Measurements from ENCODE around the gene UPF1. TPM values are rescaled to one million over a fixed set of nuclear protein-coding genes. Genes with fewer than 3 reads are reported as not detected.

Gene UPF1
- total RNA-seq, 1 donor from 2014 or later, result 57.8 TPM

- Histone ChIP-seq H3K27me3 (ENCODE audit: insufficient read depth, low read length) (peaks cover 33% of the 10 kb centered on the region), H3K9me3 (ENCODE audit: insufficient read depth, low read depth, low read length) (peaks cover 3% of the 10 kb centered on the region), H2AFZ (ENCODE audit: low read depth, low read length) (no peak overlapping the region), H3K27ac (ENCODE audit: low read depth, low read length) (no peak overlapping the region), H4K20me1 (ENCODE audit: insufficient read depth, low read length) (peaks cover 11% of the 10 kb centered on the region), H3K4me3 (ENCODE audit: insufficient read depth, low read depth, low read length) (no peak overlapping the region), H3K36me3 (ENCODE audit: insufficient read depth, low read length) (no peaks in the 10 kb centered on the region), H3K9ac (ENCODE audit: low read length) (no peak overlapping the region), H3K4me2 (ENCODE audit: low read length) (no peak overlapping the region), H3K4me1 (ENCODE audit: insufficient read depth, low read length) (peaks cover 3% of the 10 kb centered on the region), H3K79me2 (ENCODE audit: insufficient read depth, low read length) (no peaks in the 10 kb centered on the region)
- DNase-seq (ENCODE audit: low read depth), result no peak
- H3K9me3 Mint-ChIP-seq (ENCODE audit: unreplicated experiment), result peaks cover 12% of the 10 kb centered on the region
- TF ChIP-seq CTCF (IDR thresholded peaks at IDR 0.05; ENCODE audit: insufficient read depth, low read depth, low read length) (no peak), EZH2 (IDR thresholded peaks at IDR 0.05; ENCODE audit: insufficient read depth, low read length) (no peak)
- peaks cover 2% of the 10 kb centered on the region for H3K36me3 Mint-ChIP-seq (ENCODE audit: low read depth, unreplicated experiment)
- H3K27me3 Mint-ChIP-seq (ENCODE audit: low read depth, unreplicated experiment), result peaks cover 54% of the 10 kb centered on the region
- no peak for FAIRE-seq
- no peak overlapping the region for H3K4me3 Mint-ChIP-seq (ENCODE audit: unreplicated experiment)
- H3K27ac Mint-ChIP-seq (ENCODE audit: unreplicated experiment), result no peak overlapping the region
- no peaks in the 10 kb centered on the region for H3K4me1 Mint-ChIP-seq (ENCODE audit: low read depth, unreplicated experiment)
Measured at GRCh38 chr19:18783958-18784785, 47.6 kb upstream of the UPF1 start.

- peaks cover 3% of the 10 kb centered on the region for H3K9me3 ChIP-seq (ENCODE audit: insufficient read depth, low read depth, low read length)
- H3K36me3 ChIP-seq (ENCODE audit: insufficient read depth, low read length), result no peaks in the 10 kb centered on the region
- H3K36me3 Mint-ChIP-seq (ENCODE audit: low read depth, unreplicated experiment), result peaks cover 3% of the 10 kb centered on the region
- no peak overlapping the region for H3K4me3 ChIP-seq (ENCODE audit: insufficient read depth, low read depth, low read length)
- H3K79me2 ChIP-seq (ENCODE audit: insufficient read depth, low read length), result no peaks in the 10 kb centered on the region
- peaks cover 5% of the 10 kb centered on the region for H4K20me1 ChIP-seq (ENCODE audit: insufficient read depth, low read length)
- peaks cover 58% of the 10 kb centered on the region for H3K27me3 Mint-ChIP-seq (ENCODE audit: low read depth, unreplicated experiment)
- no peak overlapping the region for H3K4me3 Mint-ChIP-seq (ENCODE audit: unreplicated experiment)
- no peak overlapping the region for H3K27ac ChIP-seq (ENCODE audit: low read depth, low read length)
- H3K27me3 ChIP-seq (ENCODE audit: insufficient read depth, low read length), result peaks cover 37% of the 10 kb centered on the region
- no peak for FAIRE-seq
- H3K4me1 Mint-ChIP-seq (ENCODE audit: low read depth, unreplicated experiment), result no peaks in the 10 kb centered on the region
- TF ChIP-seq CTCF (IDR thresholded peaks at IDR 0.05; ENCODE audit: insufficient read depth, low read depth, low read length) (no peak), EZH2 (IDR thresholded peaks at IDR 0.05; ENCODE audit: insufficient read depth, low read length) (no peak)
- no peak overlapping the region for H2AFZ ChIP-seq (ENCODE audit: low read depth, low read length)
- H3K9ac ChIP-seq (ENCODE audit: low read length), result no peak overlapping the region
- no peak for DNase-seq (ENCODE audit: low read depth)
- peaks cover 3% of the 10 kb centered on the region for H3K4me1 ChIP-seq (ENCODE audit: insufficient read depth, low read length)
- H3K27ac Mint-ChIP-seq (ENCODE audit: unreplicated experiment), result no peak overlapping the region
- no peak overlapping the region for H3K4me2 ChIP-seq (ENCODE audit: low read length)
- peaks cover 12% of the 10 kb centered on the region for H3K9me3 Mint-ChIP-seq (ENCODE audit: unreplicated experiment)
Measured at GRCh38 chr19:18784786-18785120, 47.0 kb upstream of the UPF1 start.

All from astrocyte (in vitro differentiated cells and primary cell).